ENCODE measurements around the gene MYOF. TPM values are rescaled to one million over a fixed set of nuclear protein-coding genes. Genes with fewer than 3 reads are reported as not detected.

Gene MYOF
- total and polyA plus RNA-seq, 2 of the 8 experiments (the other 6 are each of a cell fraction or from before 2014, with no cell fraction given) = 0.98 to 2.3 TPM

- Histone ChIP-seq H3K4me3 (ENCODE audit: extremely low read depth in 1 of 4, insufficient read depth in 2 of 4, low read depth in 3 of 4, low read length in 4 of 4) (no peak overlapping the region), H3K4me1 (replicated peaks in 1 of 4; ENCODE audit: control insufficient read depth in 3 of 4, insufficient read depth in 4 of 4, low read length in 3 of 4) (peaks cover 2 to 13% (median 6%) of the 10 kb centered on the region in 4 experiments; a peak in 6 of 7 replicates), H3K79me2 (ENCODE audit: control insufficient read depth in 1 of 2, insufficient read depth in 2 of 2, low read length in 2 of 2) (no peaks in the 10 kb centered on the region), H3K14ac (ENCODE audit: insufficient read length) (no peak overlapping the region), H2AK5ac (ENCODE audit: low read depth, low read length) (no peak overlapping the region), H3K18ac (ENCODE audit: extremely low read depth, low read length) (no peak overlapping the region), H3K4ac (replicated peaks; ENCODE audit: insufficient read length, low read depth, low read length) (no peak overlapping the region), H4K91ac (replicated peaks; ENCODE audit: insufficient read length, low read length) (no peak overlapping the region), H2BK15ac (ENCODE audit: low read length) (no peak overlapping the region), H4K20me1 (replicated peaks in 1 of 2; ENCODE audit: control insufficient read depth in 1 of 2, insufficient read depth in 2 of 2, low read length in 2 of 2) (no peaks in the 10 kb centered on the region), H4K8ac (ENCODE audit: extremely low read depth, insufficient read depth, low read length) (no peak overlapping the region), H3K23me2 (ENCODE audit: low read depth, low read length) (no peaks in the 10 kb centered on the region), H3K27ac (ENCODE audit: low read depth, low read length) (no peak overlapping the region), H2BK5ac (ENCODE audit: low read depth, low read length) (no peak overlapping the region; the same call in 1 of the 2 replicates), H2AFZ (ENCODE audit: low read length) (no peak overlapping the region), H3K56ac (replicated peaks; ENCODE audit: insufficient read length, low read depth, low read length) (no peak overlapping the region), H3K79me1 (ENCODE audit: low read depth, low read length) (no peaks in the 10 kb centered on the region), H3K9me3 (ENCODE audit: insufficient read depth in 2 of 2, low read depth in 1 of 2, low read length in 1 of 2) (no peaks in the 10 kb centered on the region), H3K4me2 (ENCODE audit: insufficient read depth in 1 of 2, low read depth in 2 of 2, low read length in 2 of 2) (no peak overlapping the region), H2BK120ac (replicated peaks; ENCODE audit: low read depth, low read length) (no peak overlapping the region), H3K9ac (replicated peaks in 1 of 4; ENCODE audit: extremely low read depth in 1 of 4, low read depth in 3 of 4, low read length in 3 of 4) (no peak overlapping the region), H3K36me3 (ENCODE audit: control insufficient read depth in 2 of 4, insufficient read depth in 4 of 4, low read length in 3 of 4) (no peaks in the 10 kb centered on the region), H4K5ac (ENCODE audit: insufficient read length, low read depth, low read length) (no peak overlapping the region), H2BK20ac (ENCODE audit: low read length) (no peak overlapping the region), H2BK12ac (ENCODE audit: low read depth, low read length) (no peak overlapping the region), H3K23ac (ENCODE audit: insufficient read length) (no peak overlapping the region), H3K27me3 (replicated peaks in 1 of 4; ENCODE audit: control insufficient read depth in 3 of 4, extremely low read depth in 1 of 4, insufficient read depth in 3 of 4, low read length in 3 of 4) (no peaks in the 10 kb centered on the region)
- ChIA-PET POLR2A (ENCODE audit: partially characterized antibody) (no interaction called here), CTCF (ENCODE audit: partially characterized antibody) (interaction anchor here (1.3 to 2.7 kb wide), 2 partner anchors 13 to 21 kb away, joined by 3 to 8 read pairs; no protein-coding TSS in a partner anchor)
- WGBS, 2 experiments (ENCODE audit: extremely low coverage in 1 of 2, insufficient coverage in 1 of 2, insufficient read length in 1 of 2, insufficient replicate concordance in 2 of 2, low coverage in 1 of 2, low lambda C conversion rate in 2 of 2, missing lambda C conversion rate in 1 of 2) = 82% methylated on average over 4 of the region's 4 CpGs; no CpG with 5 or more reads in 1 of the 2 experiments
- FAIRE-seq (no peak), DNase-seq (ENCODE audit: low read depth in 1 of 2, low spot score in 2 of 2) (no peak)
- TF ChIP-seq HDAC2 (IDR thresholded peaks at IDR 0.05; ENCODE audit: borderline replicate concordance in 1 of 2, low read depth in 2 of 2, low read length in 2 of 2) (no peak), TAF7 (optimal IDR thresholded peaks at IDR 0.05; ENCODE audit: borderline replicate concordance, low read depth, low read length) (no peak), ASH2L (IDR thresholded peaks at IDR 0.05; ENCODE audit: low read length) (no peak), EP300 (IDR thresholded peaks at IDR 0.05; ENCODE audit: borderline replicate concordance in 1 of 2, low read depth in 2 of 2, low read length in 2 of 2) (no peak), POU5F1 (IDR thresholded peaks at IDR 0.05; ENCODE audit: low read depth, low read length) (no peak), BACH1 (IDR thresholded peaks at IDR 0.05; ENCODE audit: low read length) (no peak), PHF8 (conservative IDR thresholded peaks at IDR 0.05; ENCODE audit: low read depth, low read length) (no peak), CEBPB (IDR thresholded peaks at IDR 0.05; ENCODE audit: low read depth, low read length) (no peak), POLR2AphosphoS5 (IDR thresholded peaks at IDR 0.05; ENCODE audit: low read depth, low read length) (no peak), BCL11A (IDR thresholded peaks at IDR 0.05; ENCODE audit: low read depth in 2 of 2, low read length in 2 of 2) (no peak), NANOG (IDR thresholded peaks at IDR 0.05; ENCODE audit: insufficient read depth, low read depth, low read length, poor library complexity, severe bottlenecking) (no peak), KDM1A (IDR thresholded peaks at IDR 0.05; ENCODE audit: borderline replicate concordance, low read length) (no peak), SIRT6 (IDR thresholded peaks at IDR 0.05; ENCODE audit: low read length) (no peak), KDM4A (IDR thresholded peaks at IDR 0.05; ENCODE audit: low read depth, low read length, severe bottlenecking) (no peak)
Measured at GRCh38 chr10:93422118-93422517, 60.0 kb downstream of the MYOF start.
